ENCODE data around the gene UST. TPM values are rescaled to one million over a fixed set of nuclear protein-coding genes. Genes with fewer than 3 reads are reported as not detected.

Gene UST
- total RNA-seq, 1 donor, result 13.0 TPM

DNA sequence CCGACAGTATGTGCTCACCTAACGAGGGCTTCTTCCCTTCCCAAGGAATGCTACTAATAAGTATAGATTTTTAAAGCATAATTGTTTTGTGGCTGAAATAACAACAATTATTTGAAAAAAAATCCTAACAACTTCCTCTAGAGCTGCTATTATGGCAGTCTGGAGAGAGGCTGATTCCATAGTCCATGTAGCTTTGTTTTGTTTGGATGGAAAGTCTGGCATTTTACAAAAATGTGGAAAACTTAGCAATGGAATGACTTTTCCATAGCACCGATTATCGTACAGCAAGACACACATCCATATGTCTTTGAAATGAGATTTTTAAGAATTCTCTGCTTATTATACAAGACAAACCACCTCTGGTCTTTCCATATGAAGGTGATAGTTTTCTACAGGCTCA, 318.3 kb downstream of the UST start:
- no peak overlapping the region for H3K4me3 ChIP-seq (ENCODE audit: low read depth, low read length)
- TF ChIP-seq, protein P1, sequence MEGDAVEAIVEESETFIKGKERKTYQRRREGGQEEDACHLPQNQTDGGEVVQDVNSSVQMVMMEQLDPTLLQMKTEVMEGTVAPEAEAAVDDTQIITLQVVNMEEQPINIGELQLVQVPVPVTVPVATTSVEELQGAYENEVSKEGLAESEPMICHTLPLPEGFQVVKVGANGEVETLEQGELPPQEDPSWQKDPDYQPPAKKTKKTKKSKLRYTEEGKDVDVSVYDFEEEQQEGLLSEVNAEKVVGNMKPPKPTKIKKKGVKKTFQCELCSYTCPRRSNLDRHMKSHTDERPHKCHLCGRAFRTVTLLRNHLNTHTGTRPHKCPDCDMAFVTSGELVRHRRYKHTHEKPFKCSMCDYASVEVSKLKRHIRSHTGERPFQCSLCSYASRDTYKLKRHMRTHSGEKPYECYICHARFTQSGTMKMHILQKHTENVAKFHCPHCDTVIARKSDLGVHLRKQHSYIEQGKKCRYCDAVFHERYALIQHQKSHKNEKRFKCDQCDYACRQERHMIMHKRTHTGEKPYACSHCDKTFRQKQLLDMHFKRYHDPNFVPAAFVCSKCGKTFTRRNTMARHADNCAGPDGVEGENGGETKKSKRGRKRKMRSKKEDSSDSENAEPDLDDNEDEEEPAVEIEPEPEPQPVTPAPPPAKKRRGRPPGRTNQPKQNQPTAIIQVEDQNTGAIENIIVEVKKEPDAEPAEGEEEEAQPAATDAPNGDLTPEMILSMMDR (IDR thresholded peaks at IDR 0.05; ENCODE audit: insufficient read depth, low read depth, low read length), result no peak
- DNase-seq (ENCODE audit: low read depth), result no peak

DNA sequence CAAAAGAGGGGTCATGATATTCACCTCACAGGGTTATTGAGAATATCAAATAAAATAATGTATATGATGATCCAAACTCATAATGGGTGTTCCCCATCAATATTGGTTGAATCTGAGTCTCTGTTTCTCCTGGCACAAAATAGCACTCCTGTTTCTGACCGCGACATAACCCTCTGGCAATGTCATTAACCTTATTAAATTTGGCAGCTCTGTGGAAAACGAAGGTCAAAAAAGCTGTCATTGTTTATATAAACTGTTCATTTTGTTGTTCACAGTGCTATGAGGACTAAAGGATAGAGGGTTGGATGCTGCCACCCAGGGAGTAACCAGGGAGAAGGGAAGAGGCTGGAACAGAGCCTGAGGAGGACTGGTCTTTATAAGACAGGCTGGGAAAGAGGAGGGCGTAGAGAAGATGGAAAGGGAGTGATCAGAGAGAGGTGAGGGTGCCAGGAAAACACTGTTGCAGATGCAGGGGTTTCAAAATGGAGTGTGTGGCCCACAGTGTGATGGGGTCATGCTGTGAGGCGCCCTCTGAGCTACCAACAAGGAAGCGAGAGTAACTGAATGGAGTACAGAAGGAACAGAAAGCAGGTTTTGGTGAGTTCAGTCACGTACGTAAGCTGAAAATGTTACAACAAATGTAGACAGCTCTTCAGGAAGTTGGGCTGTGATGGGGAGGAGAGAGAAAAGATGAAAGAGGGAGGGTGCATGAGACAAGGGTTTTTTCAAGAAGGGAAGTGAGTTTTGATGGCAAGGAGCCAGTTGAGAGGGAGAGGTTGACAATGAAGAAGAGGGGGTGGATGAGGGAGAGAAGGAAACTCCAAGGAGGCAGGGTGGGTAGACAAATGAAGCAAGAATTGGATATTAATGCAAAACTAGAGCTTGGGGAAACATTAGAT, 319.1 kb downstream of the UST start:
- no peak overlapping the region for H3K4me3 ChIP-seq (ENCODE audit: low read depth, low read length)
- DNase-seq (ENCODE audit: low read depth), result no peak
- TF ChIP-seq, protein P1 (IDR thresholded peaks at IDR 0.05; ENCODE audit: insufficient read depth, low read depth, low read length), result no peak

DNA sequence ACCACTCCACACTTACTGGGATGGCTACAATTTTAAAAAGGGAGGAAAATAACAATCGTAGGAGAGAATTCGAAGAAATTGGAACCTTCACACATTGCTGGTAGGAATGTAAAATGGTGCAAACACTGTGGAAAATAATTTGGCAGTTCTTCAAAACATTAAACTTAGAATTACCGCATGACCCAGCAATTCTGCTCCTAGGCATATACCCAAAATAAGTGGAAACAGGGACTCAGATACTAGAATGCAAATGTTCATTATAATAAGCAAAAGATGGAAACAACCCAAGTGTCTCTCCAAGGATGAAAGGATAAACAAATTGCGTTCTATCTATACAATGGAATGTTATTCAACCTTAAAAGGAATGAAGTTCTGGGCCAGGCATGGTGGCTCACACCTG, 325.2 kb downstream of the UST start:
- TF ChIP-seq, protein P1 (IDR thresholded peaks at IDR 0.05; ENCODE audit: insufficient read depth, low read depth, low read length), result no peak
- no peak overlapping the region for H3K4me3 ChIP-seq (ENCODE audit: low read depth, low read length)
- no peak for DNase-seq (ENCODE audit: low read depth)

DNA sequence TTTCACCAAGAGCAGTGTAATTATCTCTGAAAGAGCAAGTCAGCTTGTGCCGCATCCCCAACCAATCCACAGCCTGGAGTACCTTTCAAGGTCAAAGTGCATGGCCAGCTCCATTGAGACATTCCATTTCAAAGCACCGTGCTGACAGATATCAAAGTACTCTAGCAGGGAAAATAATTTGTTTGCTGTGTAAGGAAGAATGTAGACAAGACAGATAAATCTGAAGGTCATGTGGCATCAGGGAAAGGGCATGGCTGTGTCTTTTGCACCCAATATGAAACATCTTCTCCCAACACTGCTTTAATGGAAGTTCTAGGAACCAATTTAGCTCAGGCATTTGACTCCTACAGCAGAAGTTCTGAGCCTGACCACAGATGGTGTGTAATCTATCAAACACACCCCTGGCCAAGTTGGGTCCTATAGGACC, 328.0 kb downstream of the UST start:
- no peak overlapping the region for H3K4me3 ChIP-seq (ENCODE audit: low read depth, low read length)
- no peak for DNase-seq (ENCODE audit: low read depth)
- TF ChIP-seq, protein P1 (IDR thresholded peaks at IDR 0.05; ENCODE audit: insufficient read depth, low read depth, low read length), result no peak

DNA sequence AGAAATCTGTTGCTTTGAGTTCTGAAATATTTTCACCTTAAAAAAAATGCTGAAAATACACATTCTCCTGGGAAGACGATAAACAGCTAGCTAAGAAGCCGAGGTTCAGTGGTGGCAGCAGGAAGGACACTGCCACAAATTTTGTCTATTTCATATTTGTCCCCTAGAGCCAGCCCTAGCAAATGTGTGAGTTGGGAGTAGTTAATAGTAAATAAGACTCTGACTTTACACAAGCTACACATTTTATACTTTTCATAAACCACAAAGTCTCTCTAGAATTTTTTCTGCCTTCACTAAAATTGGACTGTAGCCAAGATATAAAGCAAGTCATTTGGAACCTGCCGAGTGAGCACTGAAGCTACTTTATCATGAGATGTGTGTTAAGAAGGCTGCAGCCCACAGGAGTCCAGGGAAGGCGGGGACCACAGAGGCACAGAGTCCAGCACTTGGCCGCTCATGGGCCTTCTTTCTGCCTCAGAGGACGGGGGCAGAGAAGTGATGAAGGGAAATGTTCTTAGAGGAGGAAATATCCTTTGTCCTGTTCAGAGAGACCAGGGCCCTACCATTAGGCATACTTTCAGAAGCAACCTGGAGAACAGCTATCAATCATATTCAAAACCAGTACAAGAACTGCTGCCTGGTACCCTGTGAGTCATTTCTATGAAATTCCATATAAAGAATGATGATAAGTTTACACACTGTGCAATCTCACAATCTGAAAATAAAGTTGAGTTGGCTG, 329.0 kb downstream of the UST start:
- H3K4me3 ChIP-seq (ENCODE audit: low read depth, low read length), result no peak overlapping the region
- TF ChIP-seq, protein P1 (IDR thresholded peaks at IDR 0.05; ENCODE audit: insufficient read depth, low read depth, low read length), result no peak
- no peak for DNase-seq (ENCODE audit: low read depth)

DNA sequence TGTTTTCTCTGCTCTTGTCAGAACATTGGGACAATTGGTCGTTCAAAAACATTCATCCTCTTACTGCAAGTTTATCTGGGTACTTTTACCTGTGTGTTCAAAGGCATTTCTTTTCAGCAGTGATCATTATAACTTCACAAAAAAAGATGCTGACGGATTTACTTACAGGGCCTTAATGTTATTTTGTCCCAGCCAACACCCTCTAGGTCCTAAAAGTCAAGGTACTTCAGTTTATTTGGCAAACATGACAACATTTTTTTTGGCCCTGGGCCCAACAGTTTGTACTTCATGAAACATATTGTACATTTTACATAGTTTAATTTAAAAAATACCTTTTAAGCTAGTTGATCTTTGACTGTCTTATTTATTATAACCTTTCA, 329.5 kb downstream of the UST start:
- no peak for DNase-seq (ENCODE audit: low read depth)
- no peak overlapping the region for H3K4me3 ChIP-seq (ENCODE audit: low read depth, low read length)
- TF ChIP-seq, protein P1 (IDR thresholded peaks at IDR 0.05; ENCODE audit: insufficient read depth, low read depth, low read length), result no peak
